Measurements from ENCODE around the gene TSPAN9.

Gene TSPAN9

DNA sequence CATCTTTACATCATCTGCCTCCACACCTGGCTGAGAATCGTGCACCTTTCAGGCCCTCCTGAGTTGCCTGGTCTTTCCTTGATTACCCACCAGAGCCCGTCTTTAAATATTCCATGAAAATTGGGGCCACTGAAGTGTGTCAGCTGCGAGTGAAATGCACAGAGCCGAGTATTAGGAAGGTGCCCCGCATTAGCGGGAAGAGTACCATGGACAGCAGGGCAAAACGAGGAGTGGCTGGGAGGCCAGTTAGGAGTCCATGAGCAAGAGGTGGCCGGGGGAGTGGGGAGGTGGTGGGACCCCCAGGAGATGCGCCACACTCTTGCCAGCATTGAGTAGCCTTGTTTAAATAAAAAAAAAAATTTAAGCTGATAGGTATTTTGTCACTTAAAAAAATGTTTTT, 99.6 kb downstream of the TSPAN9 start:
- no peak for DNase-seq (ENCODE audit: low spot score)

DNA sequence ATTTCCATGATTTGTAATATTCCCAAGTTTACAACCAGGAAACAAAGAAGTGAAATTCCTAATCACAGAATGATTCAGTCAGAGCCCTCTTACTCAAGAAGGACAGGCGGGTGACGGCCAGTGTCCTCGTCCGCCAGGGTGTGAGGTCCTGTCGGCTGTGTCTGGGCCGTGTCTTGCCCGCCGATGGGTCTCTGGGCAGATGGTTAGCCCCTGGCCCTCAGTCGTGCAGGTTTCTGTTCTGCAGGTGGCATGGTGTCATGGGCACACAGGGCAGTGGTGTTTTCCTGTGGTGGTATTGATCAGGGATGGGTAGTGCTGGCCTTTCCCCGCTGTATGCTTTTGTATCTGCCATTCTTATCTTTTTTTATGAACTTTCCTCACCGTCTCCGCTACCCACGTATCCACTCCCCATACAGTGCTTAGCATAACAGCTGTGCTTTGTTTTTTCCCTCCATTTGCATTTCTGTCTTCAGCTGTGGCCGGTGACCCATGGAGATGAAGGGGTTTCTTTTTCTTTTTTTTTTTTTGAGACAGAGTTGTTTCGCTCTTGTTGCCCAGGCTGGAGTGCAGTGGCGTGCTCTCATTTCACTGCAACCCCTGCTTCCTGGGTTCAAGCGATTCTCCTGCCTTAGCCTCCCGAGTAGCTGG, 100.7 kb downstream of the TSPAN9 start:
- no peaks in the 10 kb centered on the region for H3K36me3 ChIP-seq (ENCODE audit: low read depth)
- H3K9me3 ChIP-seq (ENCODE audit: severe bottlenecking): no peaks in the 10 kb centered on the region
- no peak overlapping the region for H3K27ac ChIP-seq (ENCODE audit: poor library complexity, severe bottlenecking)
- no peak overlapping the region for H3K4me3 ChIP-seq (ENCODE audit: severe bottlenecking)
- no peak for ATAC-seq (ENCODE audit: low read depth)
- no peak for DNase-seq (ENCODE audit: low spot score)
- TF ChIP-seq, protein P1, sequence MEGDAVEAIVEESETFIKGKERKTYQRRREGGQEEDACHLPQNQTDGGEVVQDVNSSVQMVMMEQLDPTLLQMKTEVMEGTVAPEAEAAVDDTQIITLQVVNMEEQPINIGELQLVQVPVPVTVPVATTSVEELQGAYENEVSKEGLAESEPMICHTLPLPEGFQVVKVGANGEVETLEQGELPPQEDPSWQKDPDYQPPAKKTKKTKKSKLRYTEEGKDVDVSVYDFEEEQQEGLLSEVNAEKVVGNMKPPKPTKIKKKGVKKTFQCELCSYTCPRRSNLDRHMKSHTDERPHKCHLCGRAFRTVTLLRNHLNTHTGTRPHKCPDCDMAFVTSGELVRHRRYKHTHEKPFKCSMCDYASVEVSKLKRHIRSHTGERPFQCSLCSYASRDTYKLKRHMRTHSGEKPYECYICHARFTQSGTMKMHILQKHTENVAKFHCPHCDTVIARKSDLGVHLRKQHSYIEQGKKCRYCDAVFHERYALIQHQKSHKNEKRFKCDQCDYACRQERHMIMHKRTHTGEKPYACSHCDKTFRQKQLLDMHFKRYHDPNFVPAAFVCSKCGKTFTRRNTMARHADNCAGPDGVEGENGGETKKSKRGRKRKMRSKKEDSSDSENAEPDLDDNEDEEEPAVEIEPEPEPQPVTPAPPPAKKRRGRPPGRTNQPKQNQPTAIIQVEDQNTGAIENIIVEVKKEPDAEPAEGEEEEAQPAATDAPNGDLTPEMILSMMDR (IDR thresholded peaks at IDR 0.05; ENCODE audit: poor library complexity, severe bottlenecking): no peak
- H3K27me3 ChIP-seq (ENCODE audit: insufficient read depth, poor library complexity, severe bottlenecking): no peaks in the 10 kb centered on the region
- no peaks in the 10 kb centered on the region for H3K4me1 ChIP-seq (ENCODE audit: insufficient read depth, poor library complexity, severe bottlenecking)

More for the DNA sequence above, 99.6 kb downstream of the TSPAN9 start:
- no peaks in the 10 kb centered on the region for H3K27me3 ChIP-seq (ENCODE audit: insufficient read depth, poor library complexity, severe bottlenecking)
- no peaks in the 10 kb centered on the region for H3K4me1 ChIP-seq (ENCODE audit: insufficient read depth, poor library complexity, severe bottlenecking)
- no peaks in the 10 kb centered on the region for H3K9me3 ChIP-seq (ENCODE audit: severe bottlenecking)
- H3K4me3 ChIP-seq (ENCODE audit: severe bottlenecking): no peak overlapping the region
- TF ChIP-seq, protein P1 (IDR thresholded peaks at IDR 0.05; ENCODE audit: poor library complexity, severe bottlenecking): no peak
- no peak overlapping the region for H3K27ac ChIP-seq (ENCODE audit: poor library complexity, severe bottlenecking)
- ATAC-seq (ENCODE audit: low read depth): no peak
- no peaks in the 10 kb centered on the region for H3K36me3 ChIP-seq (ENCODE audit: low read depth)

GRCh38 chr12:3178671-3179313, 101.6 kb downstream of the TSPAN9 start:
- no peaks in the 10 kb centered on the region for H3K27me3 ChIP-seq (ENCODE audit: insufficient read depth, poor library complexity, severe bottlenecking)
- no peak overlapping the region for H3K27ac ChIP-seq (ENCODE audit: poor library complexity, severe bottlenecking)
- no peaks in the 10 kb centered on the region for H3K36me3 ChIP-seq (ENCODE audit: low read depth)
- TF ChIP-seq, protein P1 (IDR thresholded peaks at IDR 0.05; ENCODE audit: poor library complexity, severe bottlenecking): no peak
- H3K4me3 ChIP-seq (ENCODE audit: severe bottlenecking): no peak overlapping the region
- no peaks in the 10 kb centered on the region for H3K4me1 ChIP-seq (ENCODE audit: insufficient read depth, poor library complexity, severe bottlenecking)
- no peaks in the 10 kb centered on the region for H3K9me3 ChIP-seq (ENCODE audit: severe bottlenecking)
- ATAC-seq (ENCODE audit: low read depth) (no peak), DNase-seq (ENCODE audit: low spot score) (no peak)

- H3K27me3 ChIP-seq (ENCODE audit: insufficient read depth, poor library complexity, severe bottlenecking): no peaks in the 10 kb centered on the region
- TF ChIP-seq, protein P1 (IDR thresholded peaks at IDR 0.05; ENCODE audit: poor library complexity, severe bottlenecking): no peak
These were observed 102.6 kb downstream of the TSPAN9 start for GRCh38 chr12:3179731-3180130.

GRCh38 chr12:3182426-3182825, 105.2 kb downstream of the TSPAN9 start:
- DNase-seq (ENCODE audit: low spot score): no peak

More at GRCh38 chr12:3179731-3180130, 102.6 kb downstream of the TSPAN9 start:
- no peak for DNase-seq (ENCODE audit: low spot score)
- no peaks in the 10 kb centered on the region for H3K36me3 ChIP-seq (ENCODE audit: low read depth)
- H3K9me3 ChIP-seq (ENCODE audit: severe bottlenecking): no peaks in the 10 kb centered on the region
- H3K4me1 ChIP-seq (ENCODE audit: insufficient read depth, poor library complexity, severe bottlenecking): peaks cover 5% of the 10 kb centered on the region
- no peak overlapping the region for H3K27ac ChIP-seq (ENCODE audit: poor library complexity, severe bottlenecking)
- H3K4me3 ChIP-seq (ENCODE audit: severe bottlenecking): no peak overlapping the region
- ATAC-seq (ENCODE audit: low read depth): no peak

More at GRCh38 chr12:3182426-3182825, 105.2 kb downstream of the TSPAN9 start:
- no peak overlapping the region for H3K4me3 ChIP-seq (ENCODE audit: severe bottlenecking)
- ATAC-seq (ENCODE audit: low read depth): no peak
- H3K27me3 ChIP-seq (ENCODE audit: insufficient read depth, poor library complexity, severe bottlenecking): no peaks in the 10 kb centered on the region
- H3K27ac ChIP-seq (ENCODE audit: poor library complexity, severe bottlenecking): no peak overlapping the region
- no peaks in the 10 kb centered on the region for H3K36me3 ChIP-seq (ENCODE audit: low read depth)
- no peaks in the 10 kb centered on the region for H3K9me3 ChIP-seq (ENCODE audit: severe bottlenecking)
- TF ChIP-seq, protein P1 (IDR thresholded peaks at IDR 0.05; ENCODE audit: poor library complexity, severe bottlenecking): no peak
- H3K4me1 ChIP-seq (ENCODE audit: insufficient read depth, poor library complexity, severe bottlenecking): peaks cover 9% of the 10 kb centered on the region
